ENCODE results near the gene BORCS6. TPM values are rescaled to one million over a fixed set of nuclear protein-coding genes. Genes with fewer than 3 reads are reported as not detected.

BORCS6 gene
- total and polyA plus RNA-seq, 2 of the 13 experiments (the other 11 are each of a cell fraction or from before 2014, with no cell fraction given): 2.0 to 5.1 TPM

DNA sequence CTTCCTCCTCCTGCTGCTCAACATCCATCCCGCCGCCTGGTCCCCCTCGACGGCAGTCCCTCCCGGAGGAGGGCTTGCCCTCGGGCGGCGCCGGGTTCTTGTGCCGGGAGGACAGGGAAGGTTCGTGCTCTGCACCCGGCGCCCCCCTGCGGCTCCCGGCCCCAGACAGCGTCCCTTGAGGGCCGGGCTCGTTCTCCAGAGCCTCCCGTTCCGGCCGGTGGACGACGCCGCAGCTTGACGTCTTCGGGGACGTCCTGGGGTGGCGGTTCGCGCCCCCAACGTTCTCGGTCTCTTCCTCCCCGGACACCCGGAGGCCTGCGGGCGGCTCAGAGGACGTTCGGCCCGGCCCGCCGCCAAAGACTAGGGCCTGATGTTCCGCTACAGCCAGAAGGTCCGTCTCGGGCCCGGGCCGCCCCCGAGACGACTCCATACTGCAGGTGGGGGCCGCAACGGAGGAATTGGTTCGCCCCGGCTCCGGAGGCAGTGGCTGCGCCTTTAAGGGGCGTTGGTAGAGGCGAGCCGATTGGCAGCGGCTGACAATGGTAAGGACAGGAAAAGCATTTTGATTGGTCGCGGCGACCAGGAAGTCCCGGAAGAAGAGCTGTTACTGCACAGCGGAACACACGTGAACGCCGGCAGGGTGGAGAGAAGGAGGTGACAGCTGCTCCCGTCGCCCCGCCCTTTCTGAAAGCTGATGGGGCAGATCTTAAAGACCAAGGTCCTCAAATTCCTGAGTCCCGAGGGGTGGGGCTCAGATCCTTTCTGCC, at the start of gene BORCS6 (continued):
- TF ChIP-seq, protein P1, sequence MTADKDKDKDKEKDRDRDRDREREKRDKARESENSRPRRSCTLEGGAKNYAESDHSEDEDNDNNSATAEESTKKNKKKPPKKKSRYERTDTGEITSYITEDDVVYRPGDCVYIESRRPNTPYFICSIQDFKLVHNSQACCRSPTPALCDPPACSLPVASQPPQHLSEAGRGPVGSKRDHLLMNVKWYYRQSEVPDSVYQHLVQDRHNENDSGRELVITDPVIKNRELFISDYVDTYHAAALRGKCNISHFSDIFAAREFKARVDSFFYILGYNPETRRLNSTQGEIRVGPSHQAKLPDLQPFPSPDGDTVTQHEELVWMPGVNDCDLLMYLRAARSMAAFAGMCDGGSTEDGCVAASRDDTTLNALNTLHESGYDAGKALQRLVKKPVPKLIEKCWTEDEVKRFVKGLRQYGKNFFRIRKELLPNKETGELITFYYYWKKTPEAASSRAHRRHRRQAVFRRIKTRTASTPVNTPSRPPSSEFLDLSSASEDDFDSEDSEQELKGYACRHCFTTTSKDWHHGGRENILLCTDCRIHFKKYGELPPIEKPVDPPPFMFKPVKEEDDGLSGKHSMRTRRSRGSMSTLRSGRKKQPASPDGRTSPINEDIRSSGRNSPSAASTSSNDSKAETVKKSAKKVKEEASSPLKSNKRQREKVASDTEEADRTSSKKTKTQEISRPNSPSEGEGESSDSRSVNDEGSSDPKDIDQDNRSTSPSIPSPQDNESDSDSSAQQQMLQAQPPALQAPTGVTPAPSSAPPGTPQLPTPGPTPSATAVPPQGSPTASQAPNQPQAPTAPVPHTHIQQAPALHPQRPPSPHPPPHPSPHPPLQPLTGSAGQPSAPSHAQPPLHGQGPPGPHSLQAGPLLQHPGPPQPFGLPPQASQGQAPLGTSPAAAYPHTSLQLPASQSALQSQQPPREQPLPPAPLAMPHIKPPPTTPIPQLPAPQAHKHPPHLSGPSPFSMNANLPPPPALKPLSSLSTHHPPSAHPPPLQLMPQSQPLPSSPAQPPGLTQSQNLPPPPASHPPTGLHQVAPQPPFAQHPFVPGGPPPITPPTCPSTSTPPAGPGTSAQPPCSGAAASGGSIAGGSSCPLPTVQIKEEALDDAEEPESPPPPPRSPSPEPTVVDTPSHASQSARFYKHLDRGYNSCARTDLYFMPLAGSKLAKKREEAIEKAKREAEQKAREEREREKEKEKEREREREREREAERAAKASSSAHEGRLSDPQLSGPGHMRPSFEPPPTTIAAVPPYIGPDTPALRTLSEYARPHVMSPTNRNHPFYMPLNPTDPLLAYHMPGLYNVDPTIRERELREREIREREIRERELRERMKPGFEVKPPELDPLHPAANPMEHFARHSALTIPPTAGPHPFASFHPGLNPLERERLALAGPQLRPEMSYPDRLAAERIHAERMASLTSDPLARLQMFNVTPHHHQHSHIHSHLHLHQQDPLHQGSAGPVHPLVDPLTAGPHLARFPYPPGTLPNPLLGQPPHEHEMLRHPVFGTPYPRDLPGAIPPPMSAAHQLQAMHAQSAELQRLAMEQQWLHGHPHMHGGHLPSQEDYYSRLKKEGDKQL (CRISPR knock-in tag; IDR thresholded peaks at IDR 0.05; ENCODE audit: low read depth): no peak
- TF ChIP-seq, protein P2, sequence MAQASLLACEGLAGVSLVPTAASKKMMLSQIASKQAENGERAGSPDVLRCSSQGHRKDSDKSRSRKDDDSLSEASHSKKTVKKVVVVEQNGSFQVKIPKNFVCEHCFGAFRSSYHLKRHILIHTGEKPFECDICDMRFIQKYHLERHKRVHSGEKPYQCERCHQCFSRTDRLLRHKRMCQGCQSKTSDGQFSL (CRISPR knock-in tag; IDR thresholded peaks at IDR 0.05): peak; percentile 47; the same call in 1 of the 2 replicates
- peak; percentile 65 for TF ChIP-seq ZNF563 (CRISPR knock-in tag; IDR thresholded peaks at IDR 0.05)
- TF ChIP-seq, protein P3, sequence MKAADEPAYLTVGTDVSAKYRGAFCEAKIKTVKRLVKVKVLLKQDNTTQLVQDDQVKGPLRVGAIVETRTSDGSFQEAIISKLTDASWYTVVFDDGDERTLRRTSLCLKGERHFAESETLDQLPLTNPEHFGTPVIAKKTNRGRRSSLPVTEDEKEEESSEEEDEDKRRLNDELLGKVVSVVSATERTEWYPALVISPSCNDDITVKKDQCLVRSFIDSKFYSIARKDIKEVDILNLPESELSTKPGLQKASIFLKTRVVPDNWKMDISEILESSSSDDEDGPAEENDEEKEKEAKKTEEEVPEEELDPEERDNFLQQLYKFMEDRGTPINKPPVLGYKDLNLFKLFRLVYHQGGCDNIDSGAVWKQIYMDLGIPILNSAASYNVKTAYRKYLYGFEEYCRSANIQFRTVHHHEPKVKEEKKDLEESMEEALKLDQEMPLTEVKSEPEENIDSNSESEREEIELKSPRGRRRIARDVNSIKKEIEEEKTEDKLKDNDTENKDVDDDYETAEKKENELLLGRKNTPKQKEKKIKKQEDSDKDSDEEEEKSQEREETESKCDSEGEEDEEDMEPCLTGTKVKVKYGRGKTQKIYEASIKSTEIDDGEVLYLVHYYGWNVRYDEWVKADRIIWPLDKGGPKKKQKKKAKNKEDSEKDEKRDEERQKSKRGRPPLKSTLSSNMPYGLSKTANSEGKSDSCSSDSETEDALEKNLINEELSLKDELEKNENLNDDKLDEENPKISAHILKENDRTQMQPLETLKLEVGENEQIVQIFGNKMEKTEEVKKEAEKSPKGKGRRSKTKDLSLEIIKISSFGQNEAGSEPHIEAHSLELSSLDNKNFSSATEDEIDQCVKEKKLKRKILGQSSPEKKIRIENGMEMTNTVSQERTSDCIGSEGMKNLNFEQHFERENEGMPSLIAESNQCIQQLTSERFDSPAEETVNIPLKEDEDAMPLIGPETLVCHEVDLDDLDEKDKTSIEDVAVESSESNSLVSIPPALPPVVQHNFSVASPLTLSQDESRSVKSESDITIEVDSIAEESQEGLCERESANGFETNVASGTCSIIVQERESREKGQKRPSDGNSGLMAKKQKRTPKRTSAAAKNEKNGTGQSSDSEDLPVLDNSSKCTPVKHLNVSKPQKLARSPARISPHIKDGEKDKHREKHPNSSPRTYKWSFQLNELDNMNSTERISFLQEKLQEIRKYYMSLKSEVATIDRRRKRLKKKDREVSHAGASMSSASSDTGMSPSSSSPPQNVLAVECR (CRISPR knock-in tag; IDR thresholded peaks at IDR 0.05; ENCODE audit: borderline replicate concordance): peak; percentile 69; the same call in 1 of the 2 replicates
- TF ChIP-seq ZNF577 (CRISPR knock-in tag; IDR thresholded peaks at IDR 0.05; ENCODE audit: borderline replicate concordance, low read depth): no peak
- TF ChIP-seq, protein P4, sequence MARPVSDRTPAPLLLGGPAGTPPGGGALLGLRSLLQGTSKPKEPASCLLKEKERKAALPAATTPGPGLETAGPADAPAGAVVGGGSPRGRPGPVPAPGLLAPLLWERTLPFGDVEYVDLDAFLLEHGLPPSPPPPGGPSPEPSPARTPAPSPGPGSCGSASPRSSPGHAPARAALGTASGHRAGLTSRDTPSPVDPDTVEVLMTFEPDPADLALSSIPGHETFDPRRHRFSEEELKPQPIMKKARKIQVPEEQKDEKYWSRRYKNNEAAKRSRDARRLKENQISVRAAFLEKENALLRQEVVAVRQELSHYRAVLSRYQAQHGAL (CRISPR knock-in tag; IDR thresholded peaks at IDR 0.05; ENCODE audit: not compliant biosample characterization): no peak
- TF ChIP-seq SOX5 (CRISPR knock-in tag; IDR thresholded peaks at IDR 0.05; ENCODE audit: borderline replicate concordance): peak; percentile 54; the same call in 1 of the 2 replicates
- no peak for TF ChIP-seq SRF (IDR thresholded peaks at IDR 0.05; ENCODE audit: low read depth, low read length)
- TF ChIP-seq SP4 (CRISPR knock-in tag; IDR thresholded peaks at IDR 0.05): peak; percentile 88; the same call in 1 of the 2 replicates
- TF ChIP-seq ZNF564 (CRISPR knock-in tag; IDR thresholded peaks at IDR 0.05): 0 out of 2 replicates have a peak, but pooled peaks have one; percentile 16
- peak; percentile 38; the same call in 1 of the 2 replicates for TF ChIP-seq NR2C2 (CRISPR knock-in tag; IDR thresholded peaks at IDR 0.05; ENCODE audit: borderline replicate concordance)
- no peak for TF ChIP-seq KLF11 (CRISPR knock-in tag; IDR thresholded peaks at IDR 0.05)
- TF ChIP-seq, protein P5, sequence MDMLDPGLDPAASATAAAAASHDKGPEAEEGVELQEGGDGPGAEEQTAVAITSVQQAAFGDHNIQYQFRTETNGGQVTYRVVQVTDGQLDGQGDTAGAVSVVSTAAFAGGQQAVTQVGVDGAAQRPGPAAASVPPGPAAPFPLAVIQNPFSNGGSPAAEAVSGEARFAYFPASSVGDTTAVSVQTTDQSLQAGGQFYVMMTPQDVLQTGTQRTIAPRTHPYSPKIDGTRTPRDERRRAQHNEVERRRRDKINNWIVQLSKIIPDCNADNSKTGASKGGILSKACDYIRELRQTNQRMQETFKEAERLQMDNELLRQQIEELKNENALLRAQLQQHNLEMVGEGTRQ (IDR thresholded peaks at IDR 0.05; ENCODE audit: low read depth, low read length): peak; percentile 54
- TF ChIP-seq, protein P5 (CRISPR knock-in tag; IDR thresholded peaks at IDR 0.05; ENCODE audit: borderline replicate concordance): peak; percentile 80; the same call in 1 of the 2 replicates

Measured in HepG2 (cell line).